NCI-H1436 (cell line): Measurements from ENCODE around the gene ODC1.
"Not testable (repeated sequence)": the region's sequence is repeated elsewhere in the genome, so short reads cannot be mapped to it uniquely, and the experiment has no call there.

Experiments used
- DNase-seq: peaks from one replicate; lab custom pipeline; 2025; lab: John Stamatoyannopoulos, UW

The ODC1 gene

GRCh38 chr2:10447895-10448575 lies at the start of gene ODC1:
Gene ODC1 (minus strand): TSS chr2:10448327. CDS start chr2:10445032, 3,295 bp downstream.
- DNase-seq, result peak; percentile 92

GRCh38 chr2:10497797-10498251 lies 49.7 kb upstream of the ODC1 start:
- peak; percentile 63 for DNase-seq

- DNase-seq, result no peak
These were observed 47.8 kb upstream of the ODC1 start for GRCh38 chr2:10495988-10496313.

- DNase-seq, result no peak
These were observed 47.3 kb upstream of the ODC1 start for GRCh38 chr2:10495311-10495987.

GRCh38 chr2:10494351-10495066 lies 46.4 kb upstream of the ODC1 start:
- no peak for DNase-seq

GRCh38 chr2:10493634-10494281 lies 45.6 kb upstream of the ODC1 start:
- no peak for DNase-seq

GRCh38 chr2:10493075-10493633 lies 45.0 kb upstream of the ODC1 start:
- DNase-seq, result no peak

- DNase-seq, result no peak
These were observed 42.7 kb upstream of the ODC1 start for GRCh38 chr2:10490806-10491291.

- no peak for DNase-seq
These were observed 41.9 kb upstream of the ODC1 start for GRCh38 chr2:10489842-10490555.

- not testable (repeated sequence) for DNase-seq
These were observed 40.0 kb upstream of the ODC1 start for GRCh38 chr2:10488142-10488541.

GRCh38 chr2:10487741-10488104 lies 39.6 kb upstream of the ODC1 start:
- DNase-seq, result not testable (repeated sequence)

GRCh38 chr2:10487081-10487740 lies 39.1 kb upstream of the ODC1 start:
- DNase-seq, result no peak

GRCh38 chr2:10486601-10487079 lies 38.5 kb upstream of the ODC1 start:
- DNase-seq, result peak; percentile 54

- no peak for DNase-seq
These were observed 38.0 kb upstream of the ODC1 start for GRCh38 chr2:10486091-10486490.

GRCh38 chr2:10482913-10483312 lies 34.8 kb upstream of the ODC1 start:
- DNase-seq, result no peak

- no peak for DNase-seq
These were observed 34.3 kb upstream of the ODC1 start for GRCh38 chr2:10482460-10482859.

GRCh38 chr2:10481666-10482157 lies 33.6 kb upstream of the ODC1 start:
- no peak for DNase-seq

GRCh38 chr2:10481055-10481665 lies 33.0 kb upstream of the ODC1 start:
- no peak for DNase-seq

GRCh38 chr2:10480359-10480949 lies 32.3 kb upstream of the ODC1 start:
- no peak for DNase-seq

- DNase-seq, result no peak
These were observed 30.8 kb upstream of the ODC1 start for GRCh38 chr2:10478916-10479315.
